Chondrocyte (in vitro differentiated cells): ENCODE results near the gene VAC14. TPM values are rescaled to one million over a fixed set of nuclear protein-coding genes. Genes with fewer than 3 reads are reported as not detected.
A peak's percentile ranks its signal among the peaks of the same experiment; 100 is the strongest.

Experiments
- DNase-seq: peaks from one replicate; pipeline ENCODE4 v3.0.0; 2021; ENCODE audit warnings: mixed read lengths, low spot score
- H3K27ac Mint-ChIP-seq: one replicate; pipeline ENCODE4 v1.8.0; 2021; ENCODE audit warnings: mild to moderate bottlenecking, moderate library complexity, mixed read lengths; ENCODE audit not compliant: unreplicated experiment
- H3K27me3 Mint-ChIP-seq: 2 replicates; pipeline ENCODE4 v1.8.0; 2021; ENCODE audit warnings: low read depth, mixed read lengths
- H3K36me3 Mint-ChIP-seq: 2 replicates; pipeline ENCODE4 v1.8.0; 2021; ENCODE audit warnings: low read depth, mixed read lengths
- H3K4me1 Mint-ChIP-seq: 2 replicates; pipeline ENCODE4 v1.8.0; 2021; ENCODE audit warnings: low read depth, mild to moderate bottlenecking, mixed read lengths
- H3K4me3 Mint-ChIP-seq: one replicate; pipeline ENCODE4 v1.8.0; 2021; ENCODE audit warnings: mild to moderate bottlenecking, moderate library complexity, mixed read lengths; ENCODE audit not compliant: unreplicated experiment
- H3K9me3 Mint-ChIP-seq: 2 replicates; pipeline ENCODE4 v1.8.0; 2021; ENCODE audit warnings: low read depth, mixed read lengths
- total RNA-seq: library from RNA; stranded (reverse); gene quantifications from 3 replicates; pipeline ENCODE4 v1.2.1, GENCODE V29; 2021
- TF ChIP-seq, protein P1 (sequence below): fragments of 200-600 bp; sonication (generic); IDR thresholded peaks from 2 replicates; pipeline ENCODE4 v1.5.0; 2021; ENCODE audit warnings: antibody characterized with exemption, mild to moderate bottlenecking, moderate library complexity

The VAC14 gene
- total RNA-seq, 1 donor from 2014 or later: 37.9 TPM

DNA sequence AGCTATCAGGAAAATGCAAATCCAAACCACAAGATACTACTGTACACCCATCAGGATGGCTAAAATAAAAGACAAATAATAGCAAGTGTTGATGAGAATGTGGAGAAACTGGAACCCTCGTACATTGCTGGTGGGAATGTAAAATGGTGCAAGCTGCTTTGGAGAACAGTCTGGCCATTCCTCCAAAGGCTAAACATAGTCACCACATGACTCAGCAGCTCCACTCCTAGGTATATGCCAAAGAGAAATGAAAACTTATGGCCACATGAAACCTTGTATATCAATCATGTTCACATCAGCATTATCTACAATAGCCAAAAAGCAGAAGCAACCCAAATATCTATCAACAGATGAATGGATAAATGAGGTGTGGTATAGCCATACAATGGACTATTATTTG is 28.5 kb downstream of the VAC14 start:
- peaks cover 6% of the 10 kb centered on the region for H3K36me3 Mint-ChIP-seq
- no peak overlapping the region for H3K4me3 Mint-ChIP-seq
- peak overlapping the region; percentile 0 for H3K27ac Mint-ChIP-seq
- TF ChIP-seq, protein P1, sequence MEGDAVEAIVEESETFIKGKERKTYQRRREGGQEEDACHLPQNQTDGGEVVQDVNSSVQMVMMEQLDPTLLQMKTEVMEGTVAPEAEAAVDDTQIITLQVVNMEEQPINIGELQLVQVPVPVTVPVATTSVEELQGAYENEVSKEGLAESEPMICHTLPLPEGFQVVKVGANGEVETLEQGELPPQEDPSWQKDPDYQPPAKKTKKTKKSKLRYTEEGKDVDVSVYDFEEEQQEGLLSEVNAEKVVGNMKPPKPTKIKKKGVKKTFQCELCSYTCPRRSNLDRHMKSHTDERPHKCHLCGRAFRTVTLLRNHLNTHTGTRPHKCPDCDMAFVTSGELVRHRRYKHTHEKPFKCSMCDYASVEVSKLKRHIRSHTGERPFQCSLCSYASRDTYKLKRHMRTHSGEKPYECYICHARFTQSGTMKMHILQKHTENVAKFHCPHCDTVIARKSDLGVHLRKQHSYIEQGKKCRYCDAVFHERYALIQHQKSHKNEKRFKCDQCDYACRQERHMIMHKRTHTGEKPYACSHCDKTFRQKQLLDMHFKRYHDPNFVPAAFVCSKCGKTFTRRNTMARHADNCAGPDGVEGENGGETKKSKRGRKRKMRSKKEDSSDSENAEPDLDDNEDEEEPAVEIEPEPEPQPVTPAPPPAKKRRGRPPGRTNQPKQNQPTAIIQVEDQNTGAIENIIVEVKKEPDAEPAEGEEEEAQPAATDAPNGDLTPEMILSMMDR: no peak
- no peak for DNase-seq
- H3K9me3 Mint-ChIP-seq: no peaks in the 10 kb centered on the region
- peaks cover 44% of the 10 kb centered on the region for H3K4me1 Mint-ChIP-seq
- H3K27me3 Mint-ChIP-seq: no peaks in the 10 kb centered on the region

DNA sequence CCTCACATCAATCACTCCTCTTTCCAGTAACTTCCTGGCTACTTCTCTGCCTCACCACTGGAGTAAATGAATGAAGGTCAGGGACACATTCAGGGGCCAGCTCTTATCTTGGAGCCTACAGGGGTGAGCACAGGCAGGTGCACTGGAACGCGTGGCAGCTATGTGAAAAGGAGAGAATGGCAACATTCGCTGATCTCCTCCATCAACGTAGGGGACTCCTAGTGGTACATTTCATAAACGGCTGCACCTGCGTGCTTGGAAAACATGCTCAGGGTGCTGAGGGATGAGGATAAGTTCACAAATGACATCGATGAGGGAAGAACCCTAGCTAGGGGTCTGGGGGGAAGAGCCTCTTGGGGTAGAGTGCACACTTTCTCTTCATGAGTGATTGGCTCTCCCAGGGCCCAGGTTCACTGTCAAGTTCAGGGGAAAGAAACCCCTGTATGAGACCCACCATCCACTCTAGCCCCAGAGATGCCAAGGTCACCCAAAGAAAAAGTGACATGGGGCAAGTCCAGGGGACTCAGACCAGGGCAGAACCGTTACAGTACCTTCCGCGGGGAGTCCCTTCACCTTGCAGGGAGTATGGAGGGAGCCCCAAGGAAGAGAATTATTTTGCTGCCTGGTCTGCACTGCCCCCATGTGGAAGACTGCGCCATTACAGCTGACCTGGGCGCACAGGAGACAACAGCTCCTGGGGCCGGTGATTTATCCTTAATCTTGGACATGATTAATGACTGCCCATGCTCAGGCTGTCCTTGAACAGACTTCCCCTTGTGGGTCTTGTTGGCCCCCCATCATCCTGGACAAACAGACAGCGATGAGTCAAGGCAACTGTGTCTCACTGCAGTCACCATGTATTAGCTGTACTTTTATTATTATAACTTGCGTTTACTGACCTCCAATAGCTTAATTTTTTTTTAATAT is 30.1 kb downstream of the VAC14 start:
- TF ChIP-seq, protein P1: peak; percentile 98
- peak; percentile 40 for DNase-seq
- Mint-ChIP-seq H3K27me3 (no peaks in the 10 kb centered on the region), H3K27ac (peak overlapping the region; percentile 49), H3K4me1 (peaks cover 54% of the 10 kb centered on the region), H3K36me3 (peaks cover 3% of the 10 kb centered on the region), H3K4me3 (no peak overlapping the region), H3K9me3 (no peaks in the 10 kb centered on the region)

DNA sequence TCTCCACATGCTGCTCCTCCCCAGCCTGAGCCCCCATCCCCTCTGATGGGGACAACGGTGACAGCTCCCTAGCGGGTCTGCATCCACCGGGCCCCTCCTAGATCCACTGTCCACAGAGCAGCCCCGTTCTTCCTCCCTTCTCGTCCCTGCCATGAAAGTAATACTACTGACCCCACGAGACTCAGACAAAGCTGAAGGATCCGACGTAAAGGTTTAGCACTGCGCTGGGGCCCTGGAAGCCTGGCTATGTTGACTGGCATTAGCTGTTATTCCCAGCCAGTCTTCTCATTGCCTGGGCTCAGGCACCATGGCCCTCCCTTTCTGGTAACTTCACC is 30.7 kb downstream of the VAC14 start:
- no peak for DNase-seq
- TF ChIP-seq, protein P1: no peak
- Mint-ChIP-seq H3K4me3 (no peak overlapping the region), H3K36me3 (peaks cover 3% of the 10 kb centered on the region), H3K9me3 (no peaks in the 10 kb centered on the region), H3K27me3 (no peaks in the 10 kb centered on the region), H3K4me1 (peaks cover 58% of the 10 kb centered on the region), H3K27ac (peak overlapping the region; percentile 5)

DNA sequence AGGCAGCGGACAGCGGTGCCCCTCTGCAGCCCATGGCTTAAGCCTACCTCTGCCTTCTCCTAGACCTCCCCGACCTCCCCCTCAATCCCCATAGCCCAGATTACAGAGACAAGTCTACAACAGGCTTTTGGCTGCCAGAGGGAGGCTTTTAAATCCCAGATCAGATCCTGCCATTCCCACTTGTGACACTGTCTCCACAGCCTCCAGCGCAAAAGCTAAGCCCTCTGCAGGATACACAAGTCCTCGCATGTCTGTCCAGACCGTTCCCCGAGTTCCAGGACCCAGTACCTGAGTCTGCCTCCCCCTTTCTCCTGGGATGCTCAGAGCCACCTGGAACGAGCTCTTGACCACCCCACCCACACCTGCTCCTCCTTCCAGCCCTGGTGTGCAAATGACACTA is 31.2 kb downstream of the VAC14 start:
- H3K4me3 Mint-ChIP-seq: no peak overlapping the region
- H3K4me1 Mint-ChIP-seq: peaks cover 58% of the 10 kb centered on the region
- no peak for DNase-seq
- TF ChIP-seq, protein P1: no peak
- H3K9me3 Mint-ChIP-seq: no peaks in the 10 kb centered on the region
- no peaks in the 10 kb centered on the region for H3K27me3 Mint-ChIP-seq
- H3K27ac Mint-ChIP-seq: peak overlapping the region; percentile 17
- H3K36me3 Mint-ChIP-seq: peaks cover 3% of the 10 kb centered on the region

DNA sequence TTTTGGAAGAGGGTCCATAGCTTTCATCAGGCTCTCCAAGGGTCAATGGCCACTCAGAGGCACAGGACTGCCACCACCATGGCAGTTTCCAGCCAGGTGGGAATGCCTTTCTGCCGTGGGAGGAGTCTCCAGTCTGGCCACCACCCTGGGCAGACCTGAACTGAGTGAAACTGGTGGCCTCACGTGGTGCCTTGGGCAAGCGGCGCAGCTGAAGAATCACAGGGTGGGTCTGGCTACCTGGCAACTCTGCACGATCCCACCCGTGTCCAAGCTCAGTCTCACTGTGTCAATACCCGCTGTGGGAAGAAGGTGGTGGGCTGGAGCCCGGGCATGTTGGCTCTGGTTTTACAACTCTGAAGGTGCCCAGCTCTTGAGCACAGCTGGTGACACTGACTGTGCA is 31.8 kb downstream of the VAC14 start:
- Mint-ChIP-seq H3K27ac (peak overlapping the region; percentile 17), H3K36me3 (peaks cover 4% of the 10 kb centered on the region), H3K4me1 (peaks cover 58% of the 10 kb centered on the region), H3K27me3 (no peaks in the 10 kb centered on the region), H3K9me3 (no peaks in the 10 kb centered on the region), H3K4me3 (no peak overlapping the region)
- no peak for DNase-seq
- TF ChIP-seq, protein P1: no peak
